HG02763 (cell line): Measurements from ENCODE around the gene COL5A2.

Source experiments
- ATAC-seq: cut with Tn5 transposase; IDR thresholded peaks from one replicate; pipeline ENCODE4 v1.9.1; 2021; ENCODE audit warnings: mild to moderate bottlenecking, moderate library complexity; ENCODE audit not compliant: unreplicated experiment

Gene COL5A2

GRCh38 chr2:189010536-189010935 is 169.0 kb downstream of the COL5A2 start:
- no peak for ATAC-seq

- ATAC-seq, result no peak
Measured at GRCh38 chr2:189008555-189009262, 170.9 kb downstream of the COL5A2 start.

- ATAC-seq, result no peak
Measured at GRCh38 chr2:189002079-189002478, 177.5 kb downstream of the COL5A2 start.

GRCh38 chr2:189000221-189000620 is 179.3 kb downstream of the COL5A2 start:
- no peak for ATAC-seq

GRCh38 chr2:188997263-188997662 is 182.3 kb downstream of the COL5A2 start:
- no peak for ATAC-seq

GRCh38 chr2:188993247-188993646 is 186.3 kb downstream of the COL5A2 start:
- no peak for ATAC-seq

- no peak for ATAC-seq
Measured at GRCh38 chr2:188986839-188987238, 192.7 kb downstream of the COL5A2 start.

- no peak for ATAC-seq
Measured at GRCh38 chr2:188984680-188985079, 194.9 kb downstream of the COL5A2 start.

GRCh38 chr2:188984065-188984491 is 195.5 kb downstream of the COL5A2 start:
- no peak for ATAC-seq

- no peak for ATAC-seq
Measured at GRCh38 chr2:188983427-188984064, 196.0 kb downstream of the COL5A2 start.
